Fibroblast of the aortic adventitia (primary cell): ENCODE data around the gene SNX21. TPM values are rescaled to one million over a fixed set of nuclear protein-coding genes. Genes with fewer than 3 reads are reported as not detected.

Source experiments
- DNase-seq: peaks from one replicate; pipeline ENCODE4 v3.0.0-alpha.2; 2010; ENCODE audit warnings: low read depth
- H3K4me3 ChIP-seq: 2 replicates; pipeline ENCODE4 v1.5.1; 2011; ENCODE audit warnings: low read depth, mild to moderate bottlenecking, control low read depth, low read length, moderate library complexity
- total RNA-seq: library from RNA; depleted of rRNA; stranded (reverse); fragments of >200 nt; gene quantifications from 2 replicates; pipeline ENCODE4 v1.2.3, GENCODE V29; 2012; ENCODE audit warnings: low replicate concordance
- TF ChIP-seq, protein P1 (sequence below): IDR thresholded peaks from 2 replicates; pipeline ENCODE4 v1.5.1; 2011; ENCODE audit warnings: mild to moderate bottlenecking, low read length, control low read depth, inconsistent platforms; ENCODE audit not compliant: insufficient read depth

SNX21 gene
- total RNA-seq, 1 donor, result 90.7 TPM

DNA sequence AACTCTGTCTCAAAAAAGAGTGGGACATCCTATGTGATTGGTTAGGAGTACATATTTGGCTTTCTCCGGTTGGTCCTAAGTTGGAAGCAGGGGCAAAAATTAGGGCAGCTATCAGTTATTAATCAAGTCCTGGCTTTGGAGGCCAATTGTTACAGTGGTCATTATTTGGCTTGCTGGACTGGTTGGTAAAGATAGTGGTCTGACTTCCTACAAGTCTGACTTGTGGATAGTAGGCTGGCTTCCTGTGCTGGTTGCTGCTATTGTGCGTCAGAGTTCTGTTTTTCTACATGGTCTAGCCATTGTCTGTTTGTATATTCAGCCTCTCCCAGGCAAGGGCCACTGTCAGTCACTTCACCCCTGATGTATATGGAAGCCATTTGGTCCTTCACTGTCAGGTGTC lies 16.6 kb downstream of the SNX21 start:
- no peak overlapping the region for H3K4me3 ChIP-seq
- TF ChIP-seq, protein P1, sequence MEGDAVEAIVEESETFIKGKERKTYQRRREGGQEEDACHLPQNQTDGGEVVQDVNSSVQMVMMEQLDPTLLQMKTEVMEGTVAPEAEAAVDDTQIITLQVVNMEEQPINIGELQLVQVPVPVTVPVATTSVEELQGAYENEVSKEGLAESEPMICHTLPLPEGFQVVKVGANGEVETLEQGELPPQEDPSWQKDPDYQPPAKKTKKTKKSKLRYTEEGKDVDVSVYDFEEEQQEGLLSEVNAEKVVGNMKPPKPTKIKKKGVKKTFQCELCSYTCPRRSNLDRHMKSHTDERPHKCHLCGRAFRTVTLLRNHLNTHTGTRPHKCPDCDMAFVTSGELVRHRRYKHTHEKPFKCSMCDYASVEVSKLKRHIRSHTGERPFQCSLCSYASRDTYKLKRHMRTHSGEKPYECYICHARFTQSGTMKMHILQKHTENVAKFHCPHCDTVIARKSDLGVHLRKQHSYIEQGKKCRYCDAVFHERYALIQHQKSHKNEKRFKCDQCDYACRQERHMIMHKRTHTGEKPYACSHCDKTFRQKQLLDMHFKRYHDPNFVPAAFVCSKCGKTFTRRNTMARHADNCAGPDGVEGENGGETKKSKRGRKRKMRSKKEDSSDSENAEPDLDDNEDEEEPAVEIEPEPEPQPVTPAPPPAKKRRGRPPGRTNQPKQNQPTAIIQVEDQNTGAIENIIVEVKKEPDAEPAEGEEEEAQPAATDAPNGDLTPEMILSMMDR, result no peak
- DNase-seq, result no peak

DNA sequence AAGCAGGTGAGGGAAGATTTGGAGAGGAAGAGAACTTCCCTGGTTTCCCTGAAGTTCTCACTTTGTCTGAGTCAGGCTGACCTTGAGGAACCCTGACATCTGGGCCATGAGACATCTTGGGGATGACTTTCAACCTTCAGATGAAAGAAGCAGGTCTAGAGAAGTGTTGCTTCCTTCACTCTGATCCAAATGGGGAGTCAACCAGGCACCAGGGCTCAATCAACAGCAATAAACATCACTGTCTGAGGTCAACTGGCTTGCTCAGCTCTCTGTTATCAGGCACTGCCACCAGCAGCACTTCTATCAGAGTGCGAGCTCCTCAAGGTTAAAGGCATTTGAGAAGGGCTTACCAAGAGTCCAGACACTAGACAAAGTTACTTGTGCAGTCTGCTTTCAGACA lies 17.3 kb downstream of the SNX21 start:
- H3K4me3 ChIP-seq, result no peak overlapping the region
- TF ChIP-seq, protein P1, result no peak
- DNase-seq, result no peak

DNA sequence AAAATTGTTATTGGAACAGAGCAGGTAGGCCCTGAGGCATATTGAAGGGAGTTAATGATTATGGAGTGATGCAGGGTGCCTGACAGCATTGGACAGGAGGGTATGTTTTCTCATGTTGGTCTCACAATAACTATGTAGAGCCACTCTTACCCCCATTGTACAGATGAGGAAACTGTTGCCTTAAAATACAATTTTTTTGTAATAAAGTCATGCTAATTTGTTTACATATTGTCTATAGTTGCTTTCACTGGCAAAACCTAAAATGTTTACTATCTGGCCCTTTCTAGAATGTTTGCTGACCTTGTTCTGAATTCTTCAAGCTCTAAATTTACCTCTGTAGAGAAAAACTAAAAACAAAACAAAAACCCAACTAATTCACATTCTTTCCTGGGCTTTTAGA lies 17.9 kb downstream of the SNX21 start:
- H3K4me3 ChIP-seq, result no peak overlapping the region
- TF ChIP-seq, protein P1, result no peak
- DNase-seq, result no peak

DNA sequence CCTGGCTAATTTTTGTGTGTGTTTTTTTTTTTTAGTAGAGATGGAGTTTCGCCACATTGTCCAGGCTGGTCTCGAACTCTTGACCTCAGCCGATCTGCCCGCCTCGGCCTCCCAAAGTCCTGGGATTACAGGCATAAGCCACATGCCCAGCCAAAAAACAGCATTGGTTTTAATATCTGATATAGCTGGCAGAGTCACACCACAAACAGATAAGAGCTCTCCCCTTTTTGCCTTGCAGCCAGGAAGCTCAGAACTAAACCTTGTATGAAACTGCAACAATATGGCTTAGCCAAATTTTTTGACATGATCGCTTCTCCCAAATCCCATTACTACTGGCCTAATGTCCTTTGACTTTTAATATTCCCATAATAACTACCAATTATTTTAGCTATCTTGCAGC lies 18.7 kb downstream of the SNX21 start:
- no peak overlapping the region for H3K4me3 ChIP-seq
- no peak for DNase-seq
- TF ChIP-seq, protein P1, result no peak

DNA sequence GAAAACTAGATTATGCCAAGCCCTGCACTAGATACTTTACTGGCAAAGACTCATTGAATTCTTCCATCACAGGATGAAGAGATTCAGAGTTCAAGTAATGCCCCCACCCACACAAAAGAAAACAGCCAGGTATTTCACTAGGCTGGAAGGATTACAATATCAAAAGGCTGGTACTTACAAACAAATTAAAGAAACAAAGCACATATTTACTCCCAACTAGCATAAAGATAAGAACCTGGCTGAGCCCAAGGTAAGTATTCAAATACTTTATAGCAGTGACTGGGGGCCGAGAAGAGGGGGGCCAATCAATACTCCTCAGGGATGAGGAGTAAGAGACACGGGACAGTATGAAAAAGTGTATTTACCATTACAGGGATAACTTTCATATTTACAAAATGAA lies 19.9 kb downstream of the SNX21 start:
- TF ChIP-seq, protein P1, result no peak

DNA sequence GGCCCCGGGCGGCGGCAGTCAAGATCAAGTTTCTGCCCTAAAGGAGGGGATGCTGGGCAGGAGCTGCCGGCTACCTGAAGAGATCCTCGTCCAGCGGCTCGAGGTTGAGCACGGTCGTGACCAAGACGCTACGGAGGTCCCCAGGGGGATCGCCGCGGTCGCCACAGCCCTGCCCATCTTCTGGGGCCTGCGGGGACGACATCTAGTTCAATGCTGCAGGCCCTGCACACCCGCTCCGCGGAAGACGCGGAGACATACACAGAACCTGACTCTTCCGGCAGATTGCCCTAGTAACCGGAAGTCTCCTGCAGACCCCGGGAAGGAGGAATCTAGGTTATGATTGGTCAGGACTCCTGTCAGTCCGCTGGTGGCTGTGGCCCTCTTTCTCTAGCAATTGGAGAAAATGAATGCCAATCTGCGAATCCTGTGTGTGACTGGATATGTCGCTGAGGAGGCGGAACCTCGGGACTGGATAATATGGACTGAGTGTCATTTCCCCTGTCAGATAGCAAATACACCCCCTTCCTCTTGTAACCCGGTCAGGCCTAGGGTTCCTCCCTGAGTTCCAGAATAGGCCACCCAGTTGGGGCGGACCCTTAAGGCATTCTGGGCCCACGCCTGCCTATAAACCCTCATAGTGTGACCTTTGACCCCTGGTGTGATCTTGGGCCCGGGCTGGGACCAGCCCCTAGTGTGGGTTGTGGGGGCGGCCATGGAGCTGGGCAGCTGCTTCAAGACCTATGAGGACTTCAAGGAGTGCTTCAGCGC lies 23.7 kb downstream of the SNX21 start, which contains the start of the genes ACOT8 and ZSWIM3:
TSS of gene ACOT8 (minus strand) at position 279 of the 768 bp plus-strand sequence. CDS start at position 202, 77 bp downstream.
TSS of gene ZSWIM3 (plus strand) at position 501 of the 768 bp plus-strand sequence. CDS start at position 713, 212 bp downstream.
- TF ChIP-seq, protein P1, result no peak
- H3K4me3 ChIP-seq, result peak within 1 kb of the TSS; percentile 85
- peak; percentile 100 for DNase-seq

More for the DNA sequence above, 19.9 kb downstream of the SNX21 start:
- no peak overlapping the region for H3K4me3 ChIP-seq
- no peak for DNase-seq
